Measurements from ENCODE around the gene SNX24.

Gene SNX24

GRCh38 chr5:122907276-122907675 is 61.9 kb downstream of the SNX24 start:
- H3K9me3 ChIP-seq (ENCODE audit: insufficient read depth, low read length), result no peaks in the 10 kb centered on the region
- no peak overlapping the region for H3K4me3 ChIP-seq (ENCODE audit: insufficient read depth, low read length, poor library complexity, severe bottlenecking)
- TF ChIP-seq EZH2phosphoT487 (conservative IDR thresholded peaks at IDR 0.05; ENCODE audit: low read length), result no peak
- TF ChIP-seq CTCF (IDR thresholded peaks at IDR 0.05; ENCODE audit: insufficient read depth, low read length, poor library complexity, severe bottlenecking), result no peak
- H3K27me3 ChIP-seq (ENCODE audit: low read length), result no peaks in the 10 kb centered on the region
- no peaks in the 10 kb centered on the region for H3K79me2 ChIP-seq (ENCODE audit: insufficient read depth, low read length)
- H4K20me1 ChIP-seq (ENCODE audit: low read depth, low read length), result no peaks in the 10 kb centered on the region
- no peaks in the 10 kb centered on the region for H3F3A ChIP-seq (ENCODE audit: insufficient read depth)
- H3K9ac ChIP-seq (ENCODE audit: low read length), result no peak overlapping the region
- H3K27ac ChIP-seq (ENCODE audit: low read depth, low read length), result no peak overlapping the region
- H3K36me3 ChIP-seq (ENCODE audit: low read length), result no peaks in the 10 kb centered on the region
- no peaks in the 10 kb centered on the region for H3K9me2 ChIP-seq (replicated peaks; ENCODE audit: insufficient read depth, low read length)
- no peak overlapping the region for H2AFZ ChIP-seq (ENCODE audit: low read depth, low read length, severe bottlenecking)
- H3K4me2 ChIP-seq (ENCODE audit: low read depth, low read length, poor library complexity, severe bottlenecking), result no peak overlapping the region

- Histone ChIP-seq H3K36me3 (ENCODE audit: low read length) (no peaks in the 10 kb centered on the region), H3K79me2 (ENCODE audit: insufficient read depth, low read length) (no peaks in the 10 kb centered on the region), H3F3A (ENCODE audit: insufficient read depth) (no peaks in the 10 kb centered on the region), H3K9me2 (replicated peaks; ENCODE audit: insufficient read depth, low read length) (no peaks in the 10 kb centered on the region), H4K20me1 (ENCODE audit: low read depth, low read length) (no peaks in the 10 kb centered on the region), H2AFZ (ENCODE audit: low read depth, low read length, severe bottlenecking) (no peak overlapping the region), H3K9me3 (ENCODE audit: insufficient read depth, low read length) (no peaks in the 10 kb centered on the region), H3K9ac (ENCODE audit: low read length) (no peak overlapping the region), H3K4me2 (ENCODE audit: low read depth, low read length, poor library complexity, severe bottlenecking) (no peak overlapping the region), H3K4me3 (ENCODE audit: insufficient read depth, low read length, poor library complexity, severe bottlenecking) (no peak overlapping the region), H3K27ac (ENCODE audit: low read depth, low read length) (no peak overlapping the region), H3K27me3 (ENCODE audit: low read length) (no peaks in the 10 kb centered on the region)
- TF ChIP-seq CTCF (IDR thresholded peaks at IDR 0.05; ENCODE audit: insufficient read depth, low read length, poor library complexity, severe bottlenecking), result no peak
- no peak for TF ChIP-seq EZH2phosphoT487 (conservative IDR thresholded peaks at IDR 0.05; ENCODE audit: low read length)
Observed at GRCh38 chr5:122908108-122908507, 62.7 kb downstream of the SNX24 start.

GRCh38 chr5:122908662-122909061 is 63.2 kb downstream of the SNX24 start:
- no peaks in the 10 kb centered on the region for H3K36me3 ChIP-seq (ENCODE audit: low read length)
- H3K9me2 ChIP-seq (replicated peaks; ENCODE audit: insufficient read depth, low read length), result no peaks in the 10 kb centered on the region
- no peaks in the 10 kb centered on the region for H3K9me3 ChIP-seq (ENCODE audit: insufficient read depth, low read length)
- H2AFZ ChIP-seq (ENCODE audit: low read depth, low read length, severe bottlenecking), result no peak overlapping the region
- H3K4me2 ChIP-seq (ENCODE audit: low read depth, low read length, poor library complexity, severe bottlenecking), result no peak overlapping the region
- H3K27ac ChIP-seq (ENCODE audit: low read depth, low read length), result no peak overlapping the region
- H4K20me1 ChIP-seq (ENCODE audit: low read depth, low read length), result no peaks in the 10 kb centered on the region
- H3F3A ChIP-seq (ENCODE audit: insufficient read depth), result no peaks in the 10 kb centered on the region
- H3K79me2 ChIP-seq (ENCODE audit: insufficient read depth, low read length), result no peaks in the 10 kb centered on the region
- H3K9ac ChIP-seq (ENCODE audit: low read length), result no peak overlapping the region
- H3K27me3 ChIP-seq (ENCODE audit: low read length), result no peaks in the 10 kb centered on the region
- TF ChIP-seq EZH2phosphoT487 (conservative IDR thresholded peaks at IDR 0.05; ENCODE audit: low read length) (no peak), CTCF (IDR thresholded peaks at IDR 0.05; ENCODE audit: insufficient read depth, low read length, poor library complexity, severe bottlenecking) (no peak)
- no peak overlapping the region for H3K4me3 ChIP-seq (ENCODE audit: insufficient read depth, low read length, poor library complexity, severe bottlenecking)

All from SU-DHL-6 (cell line).